Choroid plexus epithelial cell (primary cell): Measurements from ENCODE around the gene P2RX6.

Experiments used
- DNase-seq: peaks from one replicate; pipeline ENCODE4 v3.0.0-alpha.2; 2010; ENCODE audit warnings: low read depth
- H3K4me3 ChIP-seq: 2 replicates; pipeline ENCODE4 v1.5.1; 2011; ENCODE audit warnings: low read depth, mild to moderate bottlenecking, control low read depth, low read length, moderate library complexity
- TF ChIP-seq, protein P1 (sequence below): conservative IDR thresholded peaks from 2 replicates; pipeline ENCODE4 v1.5.1; 2011; ENCODE audit warnings: low read depth, mild to moderate bottlenecking, control low read depth, inconsistent platforms, low read length, moderate library complexity

Gene P2RX6

GRCh38 chr22:21026783-21027692 is 12.1 kb downstream of the P2RX6 start:
- TF ChIP-seq, protein P1, sequence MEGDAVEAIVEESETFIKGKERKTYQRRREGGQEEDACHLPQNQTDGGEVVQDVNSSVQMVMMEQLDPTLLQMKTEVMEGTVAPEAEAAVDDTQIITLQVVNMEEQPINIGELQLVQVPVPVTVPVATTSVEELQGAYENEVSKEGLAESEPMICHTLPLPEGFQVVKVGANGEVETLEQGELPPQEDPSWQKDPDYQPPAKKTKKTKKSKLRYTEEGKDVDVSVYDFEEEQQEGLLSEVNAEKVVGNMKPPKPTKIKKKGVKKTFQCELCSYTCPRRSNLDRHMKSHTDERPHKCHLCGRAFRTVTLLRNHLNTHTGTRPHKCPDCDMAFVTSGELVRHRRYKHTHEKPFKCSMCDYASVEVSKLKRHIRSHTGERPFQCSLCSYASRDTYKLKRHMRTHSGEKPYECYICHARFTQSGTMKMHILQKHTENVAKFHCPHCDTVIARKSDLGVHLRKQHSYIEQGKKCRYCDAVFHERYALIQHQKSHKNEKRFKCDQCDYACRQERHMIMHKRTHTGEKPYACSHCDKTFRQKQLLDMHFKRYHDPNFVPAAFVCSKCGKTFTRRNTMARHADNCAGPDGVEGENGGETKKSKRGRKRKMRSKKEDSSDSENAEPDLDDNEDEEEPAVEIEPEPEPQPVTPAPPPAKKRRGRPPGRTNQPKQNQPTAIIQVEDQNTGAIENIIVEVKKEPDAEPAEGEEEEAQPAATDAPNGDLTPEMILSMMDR = no peak
- H3K4me3 ChIP-seq = no peak overlapping the region
- peak; percentile 69 for DNase-seq

DNA sequence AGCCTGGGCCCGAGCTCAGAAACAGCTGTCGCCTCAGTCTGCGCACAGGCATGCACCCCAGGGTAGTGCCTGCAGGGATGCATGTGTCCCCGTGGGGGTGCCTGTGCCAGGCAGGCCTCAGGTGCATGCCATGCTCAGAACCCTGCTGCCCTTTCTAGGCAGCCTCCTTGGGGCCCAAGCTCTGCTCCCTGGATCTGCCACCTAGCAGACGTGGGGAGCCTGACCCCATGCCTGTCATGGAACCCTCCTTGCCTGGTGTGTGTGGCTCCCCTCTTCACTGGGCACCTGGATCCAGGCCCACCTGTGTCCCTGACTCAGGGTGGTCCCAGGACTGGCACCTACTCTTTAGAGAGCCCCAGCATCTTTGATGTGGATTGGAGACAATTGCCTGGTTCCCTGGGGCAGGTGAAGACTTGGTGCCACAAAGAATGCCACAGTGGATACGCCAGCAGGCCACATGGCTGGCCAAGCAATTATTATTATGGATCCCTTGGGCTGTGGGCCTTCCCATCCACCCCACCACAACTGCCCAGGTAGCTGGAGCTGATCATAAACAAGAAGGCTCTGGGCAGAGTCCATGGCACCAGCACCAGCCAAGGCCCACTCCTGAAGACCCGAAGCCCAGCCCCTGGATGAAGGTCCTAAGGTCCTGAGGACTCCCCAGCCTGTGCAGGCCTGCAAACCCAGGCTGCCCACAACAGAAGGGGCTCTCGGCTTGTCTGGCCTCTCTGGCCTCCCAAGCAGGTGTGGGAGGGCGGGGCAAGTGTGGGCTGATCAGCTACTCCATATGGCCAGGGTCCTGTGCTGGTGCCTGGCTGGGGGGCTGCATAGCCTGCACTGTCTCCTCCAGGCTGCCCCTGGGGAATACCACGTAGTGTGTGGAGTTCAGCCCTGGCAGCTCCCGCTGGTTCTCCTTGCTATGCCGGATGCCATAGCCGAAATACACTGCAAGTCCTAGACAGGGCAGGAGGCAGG is 13.6 kb downstream of the P2RX6 start:
- no peak for DNase-seq
- no peak overlapping the region for H3K4me3 ChIP-seq
- TF ChIP-seq, protein P1 = no peak

GRCh38 chr22:21029486-21030025 is 14.6 kb downstream of the P2RX6 start:
- DNase-seq = no peak
- H3K4me3 ChIP-seq = no peak overlapping the region
- TF ChIP-seq, protein P1 = no peak

GRCh38 chr22:21030032-21030431 is 15.1 kb downstream of the P2RX6 start:
- TF ChIP-seq, protein P1 = no peak
- H3K4me3 ChIP-seq = no peak overlapping the region
- no peak for DNase-seq

DNA sequence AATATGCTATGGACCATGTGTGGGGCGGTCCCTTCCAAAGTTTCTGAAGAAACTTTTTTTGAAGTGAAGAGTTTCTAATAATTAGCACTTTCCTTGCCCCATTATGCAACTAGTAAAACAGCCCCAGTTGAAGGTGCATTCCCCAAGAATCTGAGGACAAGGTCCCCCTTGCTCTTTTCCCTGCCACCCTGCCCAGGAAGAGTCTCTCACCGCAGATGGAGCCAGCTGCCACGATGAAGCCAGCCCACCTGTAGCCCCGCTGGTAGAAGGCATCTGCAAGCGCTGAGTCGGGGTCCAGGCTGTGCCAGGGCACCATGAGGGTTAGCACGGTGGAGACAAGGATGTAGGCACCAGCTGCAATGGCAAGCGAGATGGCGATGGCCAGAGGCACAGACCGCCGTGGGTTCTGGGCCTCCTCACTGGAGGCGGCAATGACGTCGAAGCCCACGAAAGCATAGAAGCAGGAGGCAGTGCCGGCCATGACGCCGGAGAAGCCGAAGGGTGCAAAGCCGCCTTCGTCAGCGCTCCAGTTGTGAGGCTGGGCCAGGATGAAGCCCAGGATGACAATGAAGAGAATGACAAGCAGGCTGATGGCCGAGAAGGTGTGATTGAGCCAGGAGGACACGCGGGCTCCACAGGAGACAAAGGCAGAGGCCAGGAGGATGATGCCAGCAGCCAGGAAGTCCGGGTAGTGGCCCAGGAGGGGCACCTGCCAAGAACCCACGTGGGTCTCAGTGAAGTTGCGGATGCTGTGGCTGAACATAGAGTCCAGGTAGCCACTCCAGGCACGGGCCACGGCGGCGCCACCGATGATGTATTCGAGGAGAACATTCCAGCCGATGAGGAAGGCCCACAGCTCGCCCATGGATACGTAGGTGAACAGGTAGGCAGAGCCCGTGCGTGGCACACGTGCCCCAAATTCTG is 15.9 kb downstream of the P2RX6 start:
- no peak for DNase-seq
- TF ChIP-seq, protein P1 = no peak
- no peak overlapping the region for H3K4me3 ChIP-seq

GRCh38 chr22:21031545-21032036 is 16.6 kb downstream of the P2RX6 start:
- TF ChIP-seq, protein P1 = no peak
- no peak for DNase-seq
- no peak overlapping the region for H3K4me3 ChIP-seq
